NCI-H510A treated with DMSO at 0.1 percent for 48 hours (cell line): Measurements from ENCODE around the gene AK1.

ENCODE experiments used
- DNase-seq: peaks from one replicate; lab custom pipeline; 2025; lab: John Stamatoyannopoulos, UW

AK1 gene

GRCh38 chr9:127867356-127868277, 9.9 kb downstream of the AK1 start:
- no peak for DNase-seq

GRCh38 chr9:127866535-127866934, 10.9 kb downstream of the AK1 start:
- no peak for DNase-seq

GRCh38 chr9:127865645-127866464, 11.6 kb downstream of the AK1 start:
- no peak for DNase-seq

- DNase-seq: no peak
Observed at GRCh38 chr9:127863191-127863621, 14.3 kb downstream of the AK1 start.

- DNase-seq: no peak
Observed at GRCh38 chr9:127862075-127863011, 15.1 kb downstream of the AK1 start.

DNA sequence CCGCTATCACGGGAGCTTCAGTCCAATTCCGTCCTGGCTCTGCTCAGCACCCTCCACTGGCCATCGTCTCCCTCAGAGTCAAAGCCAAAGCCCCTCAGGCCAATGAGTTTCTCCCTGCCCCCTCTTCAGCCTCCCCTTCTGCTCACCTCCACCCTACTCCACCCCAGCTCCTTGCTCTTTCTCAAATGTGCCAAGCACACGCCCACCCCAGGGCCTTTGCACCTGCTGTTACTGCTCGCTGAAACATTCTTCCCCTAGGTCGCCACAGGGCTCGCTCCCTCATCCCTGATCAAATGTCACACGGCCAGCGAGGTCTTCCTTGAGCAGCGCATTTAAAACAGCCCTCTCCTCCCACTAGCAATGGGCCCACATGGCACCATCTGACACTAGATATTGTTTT, 16.7 kb downstream of the AK1 start:
- DNase-seq: no peak

- no peak for DNase-seq
Observed at GRCh38 chr9:127860260-127860659, 17.2 kb downstream of the AK1 start.

GRCh38 chr9:127858041-127858512, 19.4 kb downstream of the AK1 start:
- DNase-seq: peak; percentile 37

- no peak for DNase-seq
Observed at GRCh38 chr9:127857278-127857677, 20.2 kb downstream of the AK1 start.

- DNase-seq: no peak
Observed at GRCh38 chr9:127856729-127857116, 20.8 kb downstream of the AK1 start.

GRCh38 chr9:127856094-127856728, 21.3 kb downstream of the AK1 start:
- DNase-seq: no peak

DNA sequence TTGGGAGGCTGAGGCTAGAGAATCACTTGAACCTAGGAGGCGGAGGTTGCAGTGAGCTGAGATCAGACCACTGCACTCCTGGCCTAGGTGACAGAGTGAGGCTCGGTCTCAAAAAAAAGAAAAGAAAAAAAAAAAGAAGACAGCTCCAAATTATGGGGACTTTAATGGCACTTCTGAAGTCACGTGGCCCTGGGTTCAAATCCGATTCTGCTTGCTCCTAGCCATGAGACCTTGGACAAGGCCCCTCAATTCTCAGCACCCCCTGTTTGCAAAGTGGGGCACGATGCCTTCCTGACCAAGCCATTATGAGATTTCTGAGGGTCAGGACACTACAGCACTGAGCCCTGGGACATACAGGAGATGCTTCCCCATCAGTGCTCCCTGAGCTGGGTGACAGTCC, 22.0 kb downstream of the AK1 start:
- DNase-seq: no peak

DNA sequence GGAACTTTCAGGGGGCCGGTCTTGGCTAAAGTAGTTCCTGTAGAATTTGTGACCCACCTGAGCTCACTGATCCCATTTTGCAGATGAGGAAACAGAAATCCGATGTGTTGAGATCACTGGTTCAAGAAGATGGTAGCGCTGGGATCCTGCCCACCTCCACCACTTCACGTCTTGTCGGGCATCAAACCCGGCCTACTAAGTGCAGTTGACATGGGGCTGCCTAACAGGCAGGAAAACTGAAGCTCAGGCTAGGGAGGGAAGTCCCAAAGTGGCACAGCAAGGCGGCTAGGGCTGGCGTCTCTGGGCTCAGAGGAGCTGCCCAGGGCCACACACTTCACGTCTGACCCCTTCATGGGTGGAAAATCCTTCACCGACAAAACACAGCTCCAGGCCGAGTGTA, 22.5 kb downstream of the AK1 start:
- DNase-seq: no peak

GRCh38 chr9:127854184-127854806, 23.2 kb downstream of the AK1 start, which contains the start of gene ENG:
ENG (minus strand) TSS chr9:127854658; CDS start chr9:127854355, 303 bp downstream.
- no peak for DNase-seq

GRCh38 chr9:127853312-127854183, 23.9 kb downstream of the AK1 start:
- DNase-seq: no peak

GRCh38 chr9:127852829-127853228, 24.6 kb downstream of the AK1 start:
- no peak for DNase-seq

- no peak for DNase-seq
Observed at GRCh38 chr9:127850286-127850830, 27.1 kb downstream of the AK1 start.

GRCh38 chr9:127848756-127849504, 28.5 kb downstream of the AK1 start:
- DNase-seq: no peak
